GM21423 (cell line): ENCODE measurements around the gene TAF6L.
"Not testable (repeated sequence)": the region's sequence is repeated elsewhere in the genome, so short reads cannot be mapped to it uniquely, and the experiment has no call there.

Source experiments
- ATAC-seq: cut with Tn5 transposase; IDR thresholded peaks from one replicate; pipeline ENCODE4 v1.9.1; 2021; ENCODE audit warnings: mild to moderate bottlenecking, moderate library complexity; ENCODE audit not compliant: unreplicated experiment

The TAF6L gene

DNA sequence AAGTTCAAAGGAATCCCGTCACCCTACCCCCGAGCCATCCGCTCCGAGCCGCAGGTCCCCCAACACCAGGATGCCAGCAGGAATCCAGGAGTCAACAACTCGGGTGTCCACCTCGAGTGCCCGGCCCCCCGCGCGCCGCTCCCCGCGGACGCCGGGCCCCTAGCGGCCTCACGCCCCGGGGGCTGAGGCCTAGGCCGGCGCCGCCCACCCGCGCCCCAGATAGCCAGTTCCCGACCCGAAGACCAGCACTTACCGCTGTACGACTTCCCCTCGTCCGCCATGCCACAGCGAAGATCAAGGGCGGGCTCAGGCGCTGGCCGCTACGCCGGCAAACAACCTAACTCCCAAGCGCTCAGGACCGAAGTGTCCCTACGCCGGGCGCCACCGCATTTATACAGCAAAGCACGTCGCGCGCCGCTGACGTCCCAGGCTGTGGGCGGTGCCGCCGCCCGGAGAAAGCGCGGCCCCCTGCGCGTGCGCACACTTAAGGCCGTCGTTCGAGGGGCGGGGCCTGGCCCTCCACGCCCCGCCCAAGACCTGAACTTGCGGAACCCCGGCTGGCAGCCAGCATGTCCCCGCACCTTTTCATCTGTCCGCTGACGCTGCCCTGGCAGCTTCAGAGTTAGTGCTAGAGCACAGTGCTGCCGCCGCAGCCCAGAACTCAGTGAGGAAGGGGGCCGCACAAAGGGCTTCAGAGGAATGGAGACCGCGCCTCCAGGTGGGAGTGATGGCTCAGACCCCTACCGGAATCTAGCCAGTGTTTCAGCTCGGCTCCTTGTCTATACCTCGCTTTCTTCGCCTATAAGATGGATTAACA, 34.1 kb downstream of the TAF6L start, which contains the start of gene NXF1:
Gene NXF1 (minus strand): TSS at position 365 of the 817 bp plus-strand sequence. CDS start 84 bp downstream, at position 281.
- peak; percentile 88 for ATAC-seq

DNA sequence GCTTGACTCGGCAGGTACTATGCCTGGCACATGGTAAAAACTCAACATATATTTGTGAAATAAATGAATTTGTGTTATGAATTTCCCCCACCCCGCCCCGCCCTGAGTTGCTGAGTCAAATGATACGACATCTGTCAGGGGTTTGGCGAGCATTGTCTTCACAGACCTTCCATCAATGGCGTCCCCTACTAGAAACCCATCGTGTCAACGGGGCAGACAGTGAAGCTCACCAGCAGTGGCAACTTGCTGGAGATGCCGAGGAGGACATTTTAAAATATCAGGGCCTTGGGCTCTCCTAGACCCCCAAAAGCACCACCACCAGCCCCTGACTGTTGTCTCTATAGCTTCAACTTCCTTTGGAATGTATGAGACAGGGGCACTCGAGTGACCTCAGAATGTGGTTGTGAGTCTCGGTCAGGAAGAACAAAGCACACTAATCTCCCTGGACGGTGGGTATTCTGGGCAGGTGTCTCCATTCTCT, 34.8 kb downstream of the TAF6L start:
- no peak for ATAC-seq

DNA sequence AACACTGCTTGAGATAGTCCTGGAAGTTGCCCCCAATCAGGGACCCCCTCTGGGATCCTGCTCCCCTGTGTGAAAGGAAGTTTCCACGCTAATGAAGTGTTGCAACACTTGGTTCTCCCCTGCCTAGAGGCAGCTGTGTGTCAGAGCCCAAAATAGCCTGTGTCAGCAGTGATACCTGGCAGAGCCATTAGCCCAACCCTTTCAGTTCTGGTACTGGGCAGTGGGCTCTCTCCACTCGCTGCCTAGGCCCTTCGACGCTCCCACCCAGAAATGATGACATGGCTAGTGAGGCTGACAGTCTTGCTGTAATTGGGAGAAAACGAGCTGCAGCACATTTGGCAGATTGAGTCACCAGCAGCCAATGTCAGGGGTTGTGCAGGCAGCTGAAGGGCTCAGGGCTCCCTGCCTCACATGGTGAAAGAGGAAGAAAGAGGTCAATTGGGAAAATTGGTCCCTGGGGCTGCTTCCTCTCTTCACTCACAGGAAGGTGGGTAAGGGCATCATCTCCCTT, 35.5 kb downstream of the TAF6L start:
- no peak for ATAC-seq

DNA sequence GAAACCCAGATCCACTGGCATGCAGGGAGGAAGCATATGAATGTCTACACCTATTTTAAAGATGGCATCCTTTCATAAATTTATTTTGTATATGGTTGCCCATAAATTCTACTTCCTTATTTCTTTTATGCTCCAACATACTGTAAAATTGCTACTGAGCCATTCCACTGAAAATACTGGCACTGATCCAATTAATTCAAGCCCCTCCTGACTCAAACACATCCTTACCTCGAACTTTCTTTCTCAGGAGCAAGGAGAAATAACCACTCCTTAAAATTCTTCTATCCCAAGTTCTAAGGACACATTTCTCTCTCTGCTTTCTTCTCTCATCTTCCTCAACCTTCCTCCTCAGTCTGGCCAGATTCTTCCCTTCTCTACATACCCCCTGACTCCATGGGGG, 39.6 kb downstream of the TAF6L start:
- no peak for ATAC-seq

DNA sequence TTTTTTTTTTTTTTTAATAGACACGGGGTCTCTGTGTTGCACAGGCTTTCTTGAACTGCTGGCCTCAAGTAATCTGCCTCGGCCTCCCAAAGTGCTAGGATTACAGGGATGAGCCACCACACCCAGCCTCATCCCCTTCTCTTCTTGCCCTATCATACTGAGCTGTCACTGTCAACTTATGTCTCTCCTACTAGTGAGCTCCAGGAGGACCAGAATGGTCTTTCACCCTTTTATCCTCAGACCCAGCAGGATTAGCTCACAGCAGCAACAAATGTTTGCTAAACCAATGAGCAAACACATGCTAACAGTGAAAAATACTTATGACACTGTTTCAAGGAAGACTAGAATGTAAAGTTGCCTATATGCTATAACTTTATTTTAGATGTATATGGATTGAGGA, 40.5 kb downstream of the TAF6L start:
- no peak for ATAC-seq

DNA sequence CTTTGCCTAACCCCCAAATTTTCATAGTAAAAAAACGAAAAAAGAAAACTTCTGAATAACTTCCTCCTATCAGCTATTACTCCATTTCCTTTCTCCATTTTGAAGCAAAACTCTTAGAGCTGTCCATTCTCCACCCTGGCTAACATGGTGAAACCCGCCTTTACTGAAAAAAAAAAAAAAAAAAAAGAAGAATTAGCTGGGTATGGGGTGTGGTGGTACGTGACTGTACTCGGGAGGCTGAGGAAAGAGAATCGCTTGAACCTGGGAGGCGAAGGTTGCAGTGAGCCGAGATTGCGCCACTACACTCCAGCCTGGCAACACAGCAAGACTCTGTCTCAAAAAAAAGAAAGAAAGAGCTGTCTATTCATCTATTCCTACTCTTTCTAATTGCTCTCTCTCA, 45.4 kb downstream of the TAF6L start:
- ATAC-seq, result no peak

DNA sequence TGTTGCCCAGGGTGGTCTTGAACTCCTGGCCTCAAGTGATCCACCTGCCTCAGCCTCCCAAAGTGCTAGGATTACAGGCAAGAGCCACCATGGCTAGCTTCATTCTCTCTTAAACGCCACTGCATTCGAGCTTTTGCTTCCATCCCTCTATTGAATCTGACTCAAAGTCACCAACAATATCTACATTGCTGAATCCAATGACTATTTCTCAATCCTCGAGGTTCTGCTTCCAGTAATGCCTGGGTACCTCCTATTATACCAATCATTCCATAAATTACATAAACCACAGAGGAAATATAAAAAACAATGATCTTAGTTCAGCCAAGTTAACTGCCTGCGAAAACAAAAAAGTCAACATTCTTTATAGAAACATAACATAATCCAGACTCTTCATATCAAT, 45.9 kb downstream of the TAF6L start:
- ATAC-seq, result no peak

DNA sequence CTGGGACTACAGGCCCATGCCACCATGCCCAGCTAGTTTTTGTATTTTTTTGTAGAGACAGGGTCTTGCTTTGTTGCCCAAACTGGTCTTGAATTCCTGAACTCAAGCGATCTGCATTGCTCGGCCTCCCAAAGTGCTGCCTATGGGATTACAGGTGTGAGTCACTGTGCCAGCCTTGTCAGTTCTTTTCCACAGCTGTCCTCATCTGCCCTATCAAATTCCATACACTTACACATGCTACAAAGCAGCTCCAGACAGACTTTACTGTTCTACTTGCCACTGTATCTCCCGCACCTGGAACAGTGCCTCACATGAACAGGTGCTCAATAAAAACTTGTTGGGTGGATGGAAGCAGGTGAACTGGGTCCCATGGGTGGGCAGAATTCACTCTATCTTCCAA, 52.5 kb downstream of the TAF6L start:
- no peak for ATAC-seq

DNA sequence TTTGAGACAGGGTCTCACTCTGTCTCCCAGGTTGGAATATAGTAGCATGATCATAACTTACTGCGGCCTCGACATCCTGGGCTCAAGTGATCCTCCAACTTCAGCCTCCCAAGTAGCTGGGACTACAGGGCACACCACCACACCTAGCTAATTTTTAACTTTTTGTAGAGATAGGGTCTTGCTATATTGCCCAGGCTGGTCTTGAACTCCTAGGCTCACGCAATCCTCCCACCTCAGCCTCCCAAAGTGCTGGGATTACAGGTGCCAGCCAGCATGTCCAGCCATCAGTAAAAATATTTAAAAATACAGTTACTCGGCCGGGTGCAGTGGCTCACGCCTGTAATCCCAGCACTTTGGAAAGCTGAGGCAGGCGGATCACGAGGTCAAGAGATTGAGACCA, 56.9 kb downstream of the TAF6L start:
- ATAC-seq, result not testable (repeated sequence)

DNA sequence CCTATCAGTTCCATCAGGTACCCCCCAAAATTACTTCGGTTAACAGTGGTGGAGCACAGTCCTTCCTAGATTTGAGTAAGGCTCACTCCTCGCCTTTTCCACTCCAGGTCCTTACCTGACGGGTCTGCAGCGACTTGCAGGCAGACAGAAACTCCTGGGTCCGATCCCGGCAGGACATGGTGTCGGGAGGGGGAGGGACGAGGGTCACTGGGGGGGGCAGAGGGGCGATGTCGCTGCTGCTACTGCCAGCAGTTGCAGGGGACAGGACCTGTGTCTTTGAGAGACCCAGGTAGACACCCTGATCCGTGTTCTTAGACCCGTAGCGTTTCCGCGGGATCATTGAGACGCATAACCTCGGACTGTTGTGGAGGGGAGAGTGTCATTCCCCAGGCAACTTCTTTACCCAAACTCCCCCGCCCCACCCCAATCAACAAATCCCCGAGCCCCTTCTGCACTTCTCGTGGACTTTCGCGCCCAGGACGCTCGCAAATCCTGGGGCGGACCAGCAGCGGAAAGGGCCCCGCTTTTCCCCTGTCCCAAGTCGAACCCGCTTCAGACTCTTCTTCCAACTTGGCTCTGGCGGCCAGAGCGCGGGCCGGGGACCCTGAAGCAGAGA, 59.8 kb downstream of the TAF6L start:
- peak; percentile 5 for ATAC-seq

DNA sequence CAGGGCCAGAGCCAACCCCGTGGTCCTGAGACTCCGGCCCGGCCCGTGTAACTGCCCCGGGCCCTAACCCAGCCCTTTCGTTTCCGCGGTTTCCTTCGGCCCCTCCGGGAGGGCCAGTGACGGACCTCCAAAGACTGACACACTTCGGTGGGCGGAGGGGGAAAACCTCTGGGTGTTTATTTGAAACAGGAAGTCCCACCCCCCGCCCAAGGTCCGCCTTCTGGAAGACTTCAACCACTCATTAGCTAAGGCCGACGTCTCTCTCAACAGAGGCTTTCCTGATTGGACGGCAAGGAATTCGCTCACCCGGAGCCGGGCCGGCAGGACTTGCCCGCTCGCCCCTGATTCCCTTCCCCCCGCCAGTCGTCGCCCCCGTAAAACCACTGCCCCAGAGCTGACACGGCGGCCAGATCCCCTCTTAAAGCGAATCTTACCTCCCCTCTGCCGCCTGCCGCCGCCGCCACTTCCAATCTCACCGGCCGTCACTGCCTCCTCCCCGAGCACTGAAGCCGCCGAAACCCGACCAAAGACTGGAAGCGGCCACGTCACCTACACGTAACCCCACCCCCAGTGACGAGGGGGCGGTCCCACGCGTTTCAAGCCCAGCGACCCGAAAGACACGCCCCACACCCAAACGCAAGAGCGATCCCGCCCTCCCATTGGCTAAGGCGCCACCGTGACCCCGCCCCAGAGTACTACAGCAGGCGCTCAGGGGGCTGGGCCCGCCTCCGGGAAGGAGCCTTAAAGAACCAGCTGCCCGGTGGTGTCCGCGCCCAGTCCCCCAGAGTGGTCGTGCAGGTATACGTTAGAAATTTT, 60.5 kb downstream of the TAF6L start, which contains the start of gene STX5:
Gene STX5 (minus strand): TSS at position 532 of the 816 bp plus-strand sequence. CDS start 808 bp downstream, outside the sequence.
- peak; percentile 77 for ATAC-seq

DNA sequence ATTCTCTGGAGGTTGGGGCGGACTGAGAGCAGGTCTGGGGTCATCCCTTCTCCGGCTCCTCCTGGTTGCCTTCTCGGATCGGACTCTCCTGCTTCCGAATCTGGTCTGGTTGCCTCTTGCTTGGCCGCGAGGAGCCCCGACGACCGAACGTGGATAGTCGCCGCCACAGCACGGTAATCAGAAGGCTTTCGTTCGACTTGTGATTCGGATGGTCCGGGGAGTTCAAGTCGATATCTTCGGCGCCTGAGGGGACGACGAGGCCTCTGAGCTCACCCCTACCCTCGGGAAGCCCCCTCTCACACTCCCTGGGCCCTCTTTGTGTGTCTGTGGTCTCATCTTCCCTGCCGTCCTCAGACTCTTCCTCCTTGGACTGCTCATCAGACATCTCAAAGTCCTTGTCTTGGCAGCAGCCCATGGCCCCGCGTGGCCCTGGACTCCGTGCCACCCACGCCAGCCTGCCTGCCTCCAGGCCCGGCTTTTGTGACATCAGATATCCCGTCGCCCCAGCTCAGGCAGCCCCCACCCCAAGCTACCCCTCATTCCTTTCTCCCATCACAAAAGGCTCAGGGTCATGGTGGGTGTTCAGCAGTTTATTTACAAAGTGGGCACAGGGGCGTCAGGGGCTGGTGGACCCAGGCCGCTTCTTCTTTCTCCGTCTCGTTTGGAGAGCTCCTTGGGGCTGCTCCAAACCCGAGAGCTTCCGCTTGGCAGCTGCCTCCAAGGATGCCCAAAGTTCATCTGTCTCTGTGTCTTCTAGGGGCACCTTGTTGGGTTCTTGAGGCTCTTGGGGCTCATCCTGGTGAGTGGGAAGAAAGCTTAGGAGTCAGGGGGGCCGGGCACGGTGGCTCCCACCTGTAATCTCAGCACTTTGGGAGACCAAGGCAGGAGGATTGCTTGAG, 61.4 kb downstream of the TAF6L start, which contains the start of gene TEX54:
Gene TEX54 (minus strand): TSS at position 506 of the 899 bp plus-strand sequence.
- ATAC-seq, result peak; percentile 9

DNA sequence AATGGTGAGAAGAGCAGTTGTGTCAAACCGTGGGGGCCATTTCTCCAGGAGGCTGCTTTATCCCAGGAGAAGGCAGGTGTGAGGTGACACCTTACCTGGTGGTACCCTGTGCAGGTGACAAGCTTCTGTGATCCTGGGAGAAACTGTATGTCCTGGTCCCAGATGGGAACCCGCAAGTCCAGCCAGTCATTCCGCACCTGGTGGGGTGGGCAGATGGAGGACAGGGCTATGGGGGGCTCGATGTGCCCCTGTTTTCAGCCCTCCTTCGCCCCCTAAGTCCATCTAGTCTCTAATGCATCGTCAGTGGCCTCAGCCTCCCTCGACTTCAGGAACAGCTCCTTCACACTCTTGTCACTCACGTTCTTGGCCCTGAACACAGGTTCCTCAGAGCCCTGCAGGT, 64.1 kb downstream of the TAF6L start:
- no peak for ATAC-seq
